ENCODE measurements around the gene TUBA3E.
"Not testable (repeated sequence)": the region's sequence is repeated elsewhere in the genome, so short reads cannot be mapped to it uniquely, and the experiment has no call there.

- TF ChIP-seq ZNF691 (CRISPR knock-in tag; IDR thresholded peaks at IDR 0.05; ENCODE audit: borderline replicate concordance, low read depth); CTCF (CRISPR knock-in tag; IDR thresholded peaks at IDR 0.05); ZNF7 (CRISPR knock-in tag; IDR thresholded peaks at IDR 0.05); ZSCAN20 (CRISPR knock-in tag; IDR thresholded peaks at IDR 0.05; ENCODE audit: borderline replicate concordance); RFX1 (IDR thresholded peaks at IDR 0.05): not testable (repeated sequence)
- TF ChIP-seq, protein P1, sequence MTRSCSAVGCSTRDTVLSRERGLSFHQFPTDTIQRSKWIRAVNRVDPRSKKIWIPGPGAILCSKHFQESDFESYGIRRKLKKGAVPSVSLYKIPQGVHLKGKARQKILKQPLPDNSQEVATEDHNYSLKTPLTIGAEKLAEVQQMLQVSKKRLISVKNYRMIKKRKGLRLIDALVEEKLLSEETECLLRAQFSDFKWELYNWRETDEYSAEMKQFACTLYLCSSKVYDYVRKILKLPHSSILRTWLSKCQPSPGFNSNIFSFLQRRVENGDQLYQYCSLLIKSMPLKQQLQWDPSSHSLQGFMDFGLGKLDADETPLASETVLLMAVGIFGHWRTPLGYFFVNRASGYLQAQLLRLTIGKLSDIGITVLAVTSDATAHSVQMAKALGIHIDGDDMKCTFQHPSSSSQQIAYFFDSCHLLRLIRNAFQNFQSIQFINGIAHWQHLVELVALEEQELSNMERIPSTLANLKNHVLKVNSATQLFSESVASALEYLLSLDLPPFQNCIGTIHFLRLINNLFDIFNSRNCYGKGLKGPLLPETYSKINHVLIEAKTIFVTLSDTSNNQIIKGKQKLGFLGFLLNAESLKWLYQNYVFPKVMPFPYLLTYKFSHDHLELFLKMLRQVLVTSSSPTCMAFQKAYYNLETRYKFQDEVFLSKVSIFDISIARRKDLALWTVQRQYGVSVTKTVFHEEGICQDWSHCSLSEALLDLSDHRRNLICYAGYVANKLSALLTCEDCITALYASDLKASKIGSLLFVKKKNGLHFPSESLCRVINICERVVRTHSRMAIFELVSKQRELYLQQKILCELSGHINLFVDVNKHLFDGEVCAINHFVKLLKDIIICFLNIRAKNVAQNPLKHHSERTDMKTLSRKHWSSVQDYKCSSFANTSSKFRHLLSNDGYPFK (CRISPR knock-in tag; IDR thresholded peaks at IDR 0.05; ENCODE audit: borderline replicate concordance): not testable (repeated sequence)
- TF ChIP-seq, protein P2, sequence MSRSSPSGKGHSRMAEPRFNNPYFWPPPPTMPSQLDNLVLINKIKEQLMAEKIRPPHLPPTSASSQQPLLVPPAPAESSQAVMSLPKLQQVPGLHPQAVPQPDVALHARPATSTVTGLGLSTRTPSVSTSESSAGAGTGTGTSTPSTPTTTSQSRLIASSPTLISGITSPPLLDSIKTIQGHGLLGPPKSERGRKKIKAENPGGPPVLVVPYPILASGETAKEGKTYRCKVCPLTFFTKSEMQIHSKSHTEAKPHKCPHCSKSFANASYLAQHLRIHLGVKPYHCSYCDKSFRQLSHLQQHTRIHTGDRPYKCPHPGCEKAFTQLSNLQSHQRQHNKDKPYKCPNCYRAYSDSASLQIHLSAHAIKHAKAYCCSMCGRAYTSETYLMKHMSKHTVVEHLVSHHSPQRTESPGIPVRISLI (CRISPR knock-in tag; IDR thresholded peaks at IDR 0.05; ENCODE audit: borderline replicate concordance): not testable (repeated sequence)
Observed at GRCh38 chr2:130195089-130195635, 3.1 kb downstream of the TUBA3E start.

All from HepG2 (cell line).